SK-N-SH treated with all-trans-retinoic acid at 6 μM for 48 hours (cell line): Measurements from ENCODE around the gene JARID2.

Source experiments
- ARNTL ChIP-seq: fragments of 450-650 bp; formaldehyde crosslinking; IDR thresholded peaks from 2 replicates; pipeline ENCODE4 v1.5.0; 2020; ENCODE audit warnings: low read depth, mild to moderate bottlenecking, moderate library complexity, borderline replicate concordance
- CREB5 ChIP-seq: fragments of 250-450 bp; sonication (Bioruptor Pico); IDR thresholded peaks from 2 replicates; pipeline ENCODE4 v1.5.1; 2020; ENCODE audit warnings: low read depth, mild to moderate bottlenecking, moderate library complexity
- CSRNP3 ChIP-seq: fragments of 250-450 bp; sonication (Bioruptor Pico); IDR thresholded peaks from 2 replicates; pipeline ENCODE4 v1.5.1; 2021; ENCODE audit warnings: mild to moderate bottlenecking, moderate library complexity
- ISL1 ChIP-seq: fragments of 250-450 bp; sonication (Bioruptor Pico); IDR thresholded peaks from 2 replicates; pipeline ENCODE4 v2.1.2; 2022; ENCODE audit warnings: mild to moderate bottlenecking, moderate library complexity
- PATZ1 ChIP-seq: fragments of 250-450 bp; sonication (Bioruptor Pico); IDR thresholded peaks from 2 replicates; pipeline ENCODE4 v1.8.0; 2020; ENCODE audit warnings: mild to moderate bottlenecking, moderate library complexity, borderline replicate concordance
- PPARA ChIP-seq: fragments of 250-450 bp; sonication (Bioruptor Pico); IDR thresholded peaks from 2 replicates; pipeline ENCODE4 v1.5.0; 2020; ENCODE audit warnings: mild to moderate bottlenecking, borderline replicate concordance
- SNAI2 ChIP-seq: fragments of 250-450 bp; sonication (Bioruptor Pico); IDR thresholded peaks from 2 replicates; pipeline ENCODE4 v1.5.0; 2020; ENCODE audit warnings: mild to moderate bottlenecking, moderate library complexity
- TSHZ2 ChIP-seq: fragments of 250-450 bp; sonication (Bioruptor Pico); IDR thresholded peaks from 2 replicates; pipeline ENCODE4 v1.5.0; 2020; ENCODE audit warnings: mild to moderate bottlenecking, moderate library complexity
- ZFP3 ChIP-seq: fragments of 250-450 bp; sonication (Bioruptor Pico); IDR thresholded peaks from 2 replicates; pipeline ENCODE4 v1.5.0; 2020; ENCODE audit warnings: mild to moderate bottlenecking, moderate library complexity
- ZNF70 ChIP-seq: fragments of 450-650 bp; formaldehyde crosslinking; IDR thresholded peaks from 2 replicates; pipeline ENCODE4 v1.5.0; 2020; ENCODE audit warnings: mild to moderate bottlenecking, moderate library complexity
- ZNF8 ChIP-seq: fragments of 450-650 bp; formaldehyde crosslinking; IDR thresholded peaks from 2 replicates; pipeline ENCODE4 v1.5.0; 2020; ENCODE audit warnings: mild to moderate bottlenecking, moderate library complexity

GRCh38 chr6:15490242-15491100, 244.6 kb downstream of the JARID2 start:
- TF ChIP-seq ISL1 (CRISPR knock-in tag) (no peak), ZNF70 (CRISPR knock-in tag) (no peak), PPARA (CRISPR knock-in tag) (no peak), ARNTL (CRISPR knock-in tag) (no peak), ZFP3 (CRISPR knock-in tag) (no peak), PATZ1 (no peak), ZNF8 (CRISPR knock-in tag) (no peak), CSRNP3 (CRISPR knock-in tag) (no peak), SNAI2 (CRISPR knock-in tag) (no peak), TSHZ2 (CRISPR knock-in tag) (no peak), CREB5 (CRISPR knock-in tag) (no peak)
